DOHH2 (cell line): ENCODE measurements around the gene MYO1A.

ENCODE experiments used
- H3F3A ChIP-seq: fragments of 200-600 bp; sonication (generic), shearing (Covaris generic); 2 replicates; pipeline ENCODE4 v1.6.0; 2016; ENCODE audit warnings: antibody characterized with exemption, mild to moderate bottlenecking; ENCODE audit not compliant: control insufficient read depth, insufficient read depth
- H3K27ac ChIP-seq: fragments of 200-600 bp; sonication (generic); 2 replicates; pipeline ENCODE4 v1.5.1; 2014; ENCODE audit warnings: low read depth, mild to moderate bottlenecking, low read length, moderate library complexity
- H3K27me3 ChIP-seq: fragments of 200-600 bp; sonication (generic); 2 replicates; pipeline ENCODE4 v1.6.1; 2014; ENCODE audit warnings: mild to moderate bottlenecking, low read length, mixed read lengths; ENCODE audit not compliant: control insufficient read depth
- H3K36me3 ChIP-seq: fragments of 200-600 bp; sonication (generic); 2 replicates; pipeline ENCODE4 v1.6.1; 2014; ENCODE audit warnings: mild to moderate bottlenecking, low read length, moderate library complexity, mixed read lengths; ENCODE audit not compliant: control insufficient read depth
- H3K4me1 ChIP-seq: fragments of 200-600 bp; sonication (generic); 2 replicates; pipeline ENCODE4 v1.6.1; 2014; ENCODE audit warnings: mild to moderate bottlenecking, low read length, mixed read lengths; ENCODE audit not compliant: control insufficient read depth
- H3K4me2 ChIP-seq: fragments of 200-600 bp; sonication (generic); 2 replicates; pipeline ENCODE4 v1.6.0; 2014; ENCODE audit warnings: mild to moderate bottlenecking, low read length, moderate library complexity
- H3K4me3 ChIP-seq: fragments of 200-600 bp; sonication (generic); 2 replicates; pipeline ENCODE4 v1.5.1; 2014; ENCODE audit warnings: mild to moderate bottlenecking, low read length, mixed read lengths
- H3K79me2 ChIP-seq: fragments of 200-600 bp; sonication (generic); 2 replicates; pipeline ENCODE4 v1.6.1; 2014; ENCODE audit warnings: mild to moderate bottlenecking, low read length, mixed read lengths; ENCODE audit not compliant: control insufficient read depth
- H3K9me2 ChIP-seq: fragments of 200-600 bp; sonication (generic); replicated peaks from 2 replicates; pipeline ENCODE4 v1.6.1; 2014; ENCODE audit warnings: mild to moderate bottlenecking, low read length, mixed read lengths; ENCODE audit not compliant: control insufficient read depth
- H3K9me3 ChIP-seq: fragments of 200-600 bp; sonication (generic); 2 replicates; pipeline ENCODE4 v1.6.1; 2014; ENCODE audit warnings: antibody characterized with exemption, low read length, mixed read lengths; ENCODE audit not compliant: control insufficient read depth, insufficient read depth
- H4K20me1 ChIP-seq: fragments of 200-600 bp; sonication (generic); 2 replicates; pipeline ENCODE4 v1.6.0; 2014; ENCODE audit warnings: low read depth, mild to moderate bottlenecking, antibody characterized with exemption, low read length, moderate library complexity; ENCODE audit not compliant: control insufficient read depth, insufficient read depth
- CTCF ChIP-seq: fragments of 200-600 bp; sonication (generic); IDR thresholded peaks from one replicate; pipeline ENCODE4 v1.5.1; 2014; ENCODE audit warnings: antibody characterized with exemption, mild to moderate bottlenecking, low read depth, low read length; ENCODE audit not compliant: poor library complexity, severe bottlenecking
- EZH2phosphoT487 ChIP-seq: fragments of 200-600 bp; sonication (generic); IDR thresholded peaks from 2 replicates; pipeline ENCODE4 v1.6.1; 2017; ENCODE audit warnings: borderline replicate concordance, mild to moderate bottlenecking, antibody characterized with exemption, low read length, moderate library complexity, mixed read lengths

Gene MYO1A

GRCh38 chr12:57009949-57010626 is 39.8 kb downstream of the MYO1A start:
- TF ChIP-seq EZH2phosphoT487, result no peak
- TF ChIP-seq CTCF, result no peak
- peaks cover 15% of the 10 kb centered on the region for H3K4me1 ChIP-seq
- no peak overlapping the region for H3K4me2 ChIP-seq

DNA sequence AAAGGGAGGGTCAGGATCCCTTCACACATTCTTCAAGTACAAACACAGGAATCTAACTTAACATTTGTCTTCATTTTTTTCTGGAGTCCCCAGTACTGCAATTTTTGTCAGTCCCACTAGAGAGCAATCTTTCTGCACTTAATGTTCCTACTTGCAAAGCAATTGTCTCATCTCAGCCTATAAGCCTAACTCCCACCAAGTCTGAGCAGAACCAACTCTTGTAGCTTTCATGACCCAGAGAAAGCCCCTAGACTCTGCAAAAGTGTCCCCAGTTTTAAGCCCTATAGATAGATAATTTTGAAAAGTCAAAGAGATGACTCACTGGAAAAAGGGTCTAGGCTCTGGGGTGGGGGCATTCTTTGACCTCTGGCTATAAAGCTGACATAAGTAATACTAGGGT is 41.8 kb downstream of the MYO1A start:
- peaks cover 21% of the 10 kb centered on the region for H3K36me3 ChIP-seq
- no peaks in the 10 kb centered on the region for H3K9me3 ChIP-seq
- H3K4me1 ChIP-seq, result peaks cover 18% of the 10 kb centered on the region
- peaks cover 7% of the 10 kb centered on the region; the same call in 1 of the 2 replicates for H3F3A ChIP-seq
- TF ChIP-seq EZH2phosphoT487 (no peak), CTCF (peak; percentile 76)
- no peaks in the 10 kb centered on the region for H4K20me1 ChIP-seq
- peaks cover 14% of the 10 kb centered on the region for H3K27me3 ChIP-seq
- peaks cover 28% of the 10 kb centered on the region for H3K79me2 ChIP-seq
- no peak overlapping the region for H3K4me2 ChIP-seq
- no peaks in the 10 kb centered on the region for H3K9me2 ChIP-seq
- no peak overlapping the region for H3K27ac ChIP-seq
- no peak overlapping the region for H3K4me3 ChIP-seq

More at GRCh38 chr12:57009949-57010626, 39.8 kb downstream of the MYO1A start:
- Histone ChIP-seq H3K27me3 (peaks cover 32% of the 10 kb centered on the region), H3F3A (peaks cover 7% of the 10 kb centered on the region; the same call in 1 of the 2 replicates), H4K20me1 (no peaks in the 10 kb centered on the region), H3K4me3 (no peak overlapping the region), H3K36me3 (peaks cover 3% of the 10 kb centered on the region; the same call in 1 of the 2 replicates), H3K27ac (no peak overlapping the region), H3K9me2 (no peaks in the 10 kb centered on the region), H3K9me3 (no peaks in the 10 kb centered on the region), H3K79me2 (peaks cover 10% of the 10 kb centered on the region)

DNA sequence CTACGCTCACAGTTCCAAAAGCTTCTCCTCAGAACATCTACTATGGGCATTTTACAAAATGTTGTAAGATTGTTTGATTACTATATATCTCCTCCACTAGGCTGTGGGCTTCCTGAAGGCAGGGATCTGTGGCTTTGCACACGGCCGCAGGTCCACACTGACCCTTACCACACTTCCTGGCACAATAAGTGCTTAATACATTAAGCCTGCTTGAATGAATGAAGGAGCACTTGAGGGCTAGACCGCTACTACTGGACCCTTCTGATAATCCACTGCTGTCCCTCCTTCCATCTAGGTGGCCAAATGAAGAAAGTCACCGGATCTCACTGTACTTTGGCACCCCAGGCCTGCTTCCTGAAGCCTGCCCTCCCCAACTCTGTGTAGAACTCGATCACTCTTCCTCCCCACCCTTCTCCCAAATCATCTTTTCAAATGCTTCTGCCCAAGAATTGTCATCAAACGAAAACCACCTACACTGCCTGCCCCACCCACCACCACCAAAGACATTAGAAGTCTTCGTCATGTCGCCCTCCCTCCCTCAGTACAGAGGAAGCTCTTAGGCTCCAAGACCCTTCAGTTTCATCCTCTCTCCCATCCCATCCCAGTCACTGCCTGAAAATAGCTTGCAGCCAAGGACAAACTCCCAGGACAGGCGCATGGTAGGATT is 43.0 kb downstream of the MYO1A start:
- H3K27me3 ChIP-seq, result 0 out of 2 replicates have a peak, but pooled peaks cover 4% of the 10 kb centered on the region
- H3K9me2 ChIP-seq, result no peaks in the 10 kb centered on the region
- H3K4me2 ChIP-seq, result peak overlapping the region; percentile 54
- peaks cover 7% of the 10 kb centered on the region; the same call in 1 of the 2 replicates for H3F3A ChIP-seq
- H3K4me3 ChIP-seq, result peak overlapping the region; percentile 48
- H3K36me3 ChIP-seq, result peaks cover 33% of the 10 kb centered on the region
- H3K9me3 ChIP-seq, result no peaks in the 10 kb centered on the region
- H3K27ac ChIP-seq, result no peak overlapping the region
- H3K4me1 ChIP-seq, result peaks cover 18% of the 10 kb centered on the region
- TF ChIP-seq EZH2phosphoT487, result no peak
- no peak for TF ChIP-seq CTCF
- no peaks in the 10 kb centered on the region for H4K20me1 ChIP-seq
- peaks cover 38% of the 10 kb centered on the region for H3K79me2 ChIP-seq
